HCT116 (cell line): ENCODE data around the gene GGA2. TPM values are rescaled to one million over a fixed set of nuclear protein-coding genes. Genes with fewer than 3 reads are reported as not detected.

Experiments
- ATAC-seq: fragments of 200-7000 bp; cut with Tn5 transposase; 2 replicates; pipeline ENCODE4 v1.9.1; 2020; ENCODE audit warnings: mild to moderate bottlenecking, moderate library complexity
- BruUV-seq: library from RNA; stranded (reverse); fragments of 400-500 nt; replicated peaks from 2 replicates; lab custom pipeline; 2021; lab: Mats Ljungman, UMichigan
- CTCF ChIA-PET: fragments of 300-600 bp; sonication (Branson Sonifier 250); formaldehyde crosslinking; loops from one replicate; lab custom pipeline; 2021; ENCODE audit warnings: antibody characterized with exemption; lab: Charles Lee
- POLR2A ChIA-PET: fragments of 300-600, 350-600 bp; sonication (Branson Sonifier 250); formaldehyde crosslinking; loops from one replicate; lab custom pipeline; 2021; ENCODE audit warnings: antibody characterized with exemption; lab: Charles Lee
- RAD21 ChIA-PET, 2 experiments: fragments of 300-600 bp; sonication (Branson Sonifier 250); formaldehyde crosslinking; loops; one replicate each; lab custom pipeline; 2023; ENCODE audit warnings: low total read pairs in 2 of 2; ENCODE audit not compliant: uncharacterized antibody in 2 of 2, unreplicated experiment in 2 of 2, low non-redundant PET in 1 of 2; lab: Charles Lee
- DNase-seq: peaks from one replicate; pipeline ENCODE4 v3.0.0-alpha.2; 2010; ENCODE audit warnings: low read depth, low spot score
- H2AFZ ChIP-seq: fragments of 200-600 bp; shearing (Covaris generic), sonication (generic); 2 replicates; pipeline ENCODE4 v1.6.1; 2017; ENCODE audit warnings: low read depth, mixed run types, mixed read lengths, antibody characterized with exemption, low read length; ENCODE audit not compliant: poor library complexity, severe bottlenecking
- H3K27ac ChIP-seq: 2 replicates; pipeline ENCODE4 v1.5.1; 2012; ENCODE audit warnings: low read depth, low read length
- H3K27me3 ChIP-seq: fragments of 200-600 bp; sonication (generic); 2 replicates; pipeline ENCODE4 v1.6.1; 2016; ENCODE audit warnings: mixed run types, low read length, mixed read lengths; ENCODE audit not compliant: insufficient read depth
- H3K36me3 ChIP-seq, 2 experiments: fragments of 200-500 bp in 1 of 2; fragments of 200-600 bp in 1 of 2; sonication (Bioruptor generic) in 1 of 2; sonication (generic) in 1 of 2; 2 replicates each; pipeline versions ENCODE4 v1.5.1 to v1.6.1; 2014 to 2016; ENCODE audit warnings: low read length in 2 of 2, inconsistent platforms in 1 of 2, mixed read lengths in 1 of 2, mixed run types in 1 of 2; ENCODE audit not compliant: insufficient read depth in 2 of 2, control insufficient read depth in 1 of 2
- H3K4me1 ChIP-seq, 2 experiments: fragments of 200-600 bp in 1 of 2; sonication (generic) in 1 of 2; 2 replicates each; pipeline versions ENCODE4 v1.5.1 to v1.6.1; 2012 to 2017; ENCODE audit warnings: low read length in 2 of 2, inconsistent platforms in 1 of 2, mild to moderate bottlenecking in 1 of 2, mixed read lengths in 1 of 2, mixed run types in 1 of 2, moderate library complexity in 1 of 2; ENCODE audit not compliant: insufficient read depth in 2 of 2, control insufficient read depth in 1 of 2
- H3K4me2 ChIP-seq: fragments of 200-600 bp; sonication (generic); 2 replicates; pipeline ENCODE4 v1.6.1; 2017; ENCODE audit warnings: mixed run types, low read length, mixed read lengths
- H3K4me3 ChIP-seq, 2 experiments: fragments of 200-600 bp in 1 of 2; sonication (generic) in 1 of 2; replicated peaks in 1 of 2; 2 replicates each; pipeline ENCODE4 v1.5.1; 2011 to 2016; ENCODE audit warnings: low read length in 2 of 2, control low read depth in 1 of 2, low read depth in 1 of 2, mild to moderate bottlenecking in 1 of 2, mixed read lengths in 1 of 2, mixed run types in 1 of 2
- H3K79me2 ChIP-seq: fragments of 200-600 bp; sonication (generic); 2 replicates; pipeline ENCODE4 v1.6.1; 2017; ENCODE audit warnings: mild to moderate bottlenecking, mixed run types, low read length, moderate library complexity, mixed read lengths; ENCODE audit not compliant: insufficient read depth
- H3K9ac ChIP-seq: fragments of 200-600 bp; sonication (generic); 2 replicates; pipeline ENCODE4 v1.6.1; 2016; ENCODE audit warnings: low read length, mixed read lengths
- H3K9me2 ChIP-seq: fragments of 200-600 bp; sonication (generic), shearing (Covaris generic); 2 replicates; pipeline ENCODE4 v1.6.1; 2017; ENCODE audit warnings: mixed run types, mild to moderate bottlenecking, moderate library complexity; ENCODE audit not compliant: insufficient read depth
- H3K9me3 ChIP-seq, 2 experiments: fragments of 200-500 bp in 1 of 2; fragments of 200-600 bp in 1 of 2; sonication (Bioruptor generic) in 1 of 2; sonication (generic) in 1 of 2; 2 replicates each; pipeline ENCODE4 v1.6.1; 2014 to 2017; ENCODE audit warnings: low read length in 2 of 2, mixed read lengths in 2 of 2, inconsistent platforms in 1 of 2, low read depth in 1 of 2, mild to moderate bottlenecking in 1 of 2, mixed run types in 1 of 2, moderate library complexity in 1 of 2; ENCODE audit not compliant: control insufficient read depth in 1 of 2, insufficient read depth in 1 of 2
- H4K20me1 ChIP-seq: fragments of 200-600 bp; sonication (generic), shearing (Covaris generic); 2 replicates; pipeline ENCODE4 v1.6.1; 2017; ENCODE audit warnings: mixed run types, mild to moderate bottlenecking, moderate library complexity; ENCODE audit not compliant: insufficient read depth
- EZH2 ChIP-seq: fragments of 200-600 bp; sonication (generic); IDR thresholded peaks from 2 replicates; pipeline ENCODE4 v1.6.1; 2017; ENCODE audit warnings: antibody characterized with exemption, mixed run types
- FOSL1 ChIP-seq: IDR thresholded peaks from 2 replicates; pipeline ENCODE4 v1.6.1; 2012; ENCODE audit warnings: low read depth
- JUND ChIP-seq: IDR thresholded peaks from 2 replicates; pipeline ENCODE4 v1.6.1; 2012
- RAD21 ChIP-seq: IDR thresholded peaks from 2 replicates; pipeline ENCODE4 v1.6.1; 2012; ENCODE audit warnings: low read depth, mild to moderate bottlenecking
- SIN3A ChIP-seq: IDR thresholded peaks from 2 replicates; pipeline ENCODE4 v1.6.1; 2012; ENCODE audit warnings: low read depth
- SP1 ChIP-seq: IDR thresholded peaks from 2 replicates; pipeline ENCODE4 v1.6.1; 2012; ENCODE audit warnings: low read depth
- TCF7L2 ChIP-seq: IDR thresholded peaks from 2 replicates; pipeline ENCODE4 v1.7.0; 2011; ENCODE audit warnings: borderline replicate concordance, inconsistent platforms; ENCODE audit not compliant: insufficient read depth, insufficient read length; ENCODE audit errors: extremely low read depth
- ZFX ChIP-seq: fragments of 450-650 bp; IDR thresholded peaks from 2 replicates; pipeline ENCODE4 v1.6.1; 2017
- intact Hi-C: fragments of 100-400 bp; cut with micrococcal nuclease; formaldehyde crosslinking; loops from 2 replicates; pipeline ENCODE4 v1.10.0; 2022
- total RNA-seq: library from RNA; stranded (reverse); gene quantifications from one replicate; pipeline ENCODE4 v1.2.1, GENCODE V29; 2021; ENCODE audit not compliant: unreplicated experiment
- TF ChIP-seq, protein P1 (sequence below): IDR thresholded peaks from 2 replicates; pipeline ENCODE4 v1.6.1; 2011; ENCODE audit warnings: mild to moderate bottlenecking, low read length, moderate library complexity; ENCODE audit not compliant: insufficient replicate concordance; ENCODE audit errors: extremely low read depth

Gene GGA2
- total RNA-seq, 1 experiment from 2014 or later, result 68.3 TPM

DNA sequence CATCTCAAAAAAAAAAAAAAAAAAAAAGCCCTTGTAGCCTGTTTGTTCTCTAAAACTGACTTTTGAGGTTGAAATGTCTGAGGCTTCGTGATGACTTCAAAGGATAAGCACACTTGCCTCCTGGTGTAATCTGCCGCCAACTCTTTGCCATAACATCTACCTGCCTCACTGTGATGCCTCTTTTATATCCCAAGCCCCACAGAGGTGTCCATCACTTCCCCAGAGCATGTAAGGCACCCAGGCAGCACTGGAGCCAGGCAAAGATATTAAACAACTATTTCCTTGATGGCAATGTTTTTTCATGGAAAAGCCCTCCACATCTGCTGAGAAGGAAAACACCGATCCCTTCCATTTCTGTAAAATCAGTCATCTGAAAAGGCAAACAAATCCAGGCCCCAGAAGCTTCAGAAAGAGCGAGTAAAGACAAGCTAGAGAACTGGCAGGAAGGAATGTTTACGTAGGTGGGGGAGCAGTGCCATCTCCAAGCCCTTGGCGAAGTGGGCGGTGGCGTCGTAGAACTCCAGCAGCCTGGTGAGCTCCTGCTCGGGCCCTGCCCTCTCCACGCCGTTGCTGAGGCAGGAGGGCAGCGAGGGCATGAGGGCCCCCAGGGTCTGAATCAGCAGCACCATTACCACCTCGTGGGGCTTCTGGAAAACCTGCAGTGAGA is 85.9 kb downstream of the GGA2 start:
- RAD21 ChIA-PET, result no interaction called here
- peak overlapping the region; percentile 0; the same call in 1 of the 2 replicates for H3K4me2 ChIP-seq
- no peak for ATAC-seq
- DNase-seq, result no peak
- no peak overlapping the region for H2AFZ ChIP-seq
- H3K79me2 ChIP-seq, result no peaks in the 10 kb centered on the region
- BruUV-seq, result no TSS peak
- H3K36me3 ChIP-seq, result 0 out of 4 replicates have a peak, but pooled peaks cover 0 to 2% of the 10 kb centered on the region in 2 experiments
- H3K9me3 ChIP-seq, result no peaks in the 10 kb centered on the region
- H4K20me1 ChIP-seq, result no peaks in the 10 kb centered on the region
- peak overlapping the region; percentile 62 for H3K27ac ChIP-seq
- POLR2A ChIA-PET, result interaction anchor here (0.6 kb wide), 1 partner anchor 128 kb away, joined by 3 read pairs; no protein-coding TSS in a partner anchor
- CTCF ChIA-PET, result interaction anchor here (0.7 to 2.3 kb wide), 4 partner anchors 9 to 96 kb away, joined by 3 to 20 read pairs (median 9); no protein-coding TSS in a partner anchor
- no peak for TF ChIP-seq EZH2
- TF ChIP-seq FOSL1, result no peak
- H3K9ac ChIP-seq, result no peak overlapping the region
- H3K4me3 ChIP-seq, result no peak overlapping the region
- intact Hi-C loops, result no loop called here
- H3K27me3 ChIP-seq, result no peaks in the 10 kb centered on the region
- H3K9me2 ChIP-seq, result no peaks in the 10 kb centered on the region
- peaks cover 20 to 26% of the 10 kb centered on the region in 2 experiments for H3K4me1 ChIP-seq

DNA sequence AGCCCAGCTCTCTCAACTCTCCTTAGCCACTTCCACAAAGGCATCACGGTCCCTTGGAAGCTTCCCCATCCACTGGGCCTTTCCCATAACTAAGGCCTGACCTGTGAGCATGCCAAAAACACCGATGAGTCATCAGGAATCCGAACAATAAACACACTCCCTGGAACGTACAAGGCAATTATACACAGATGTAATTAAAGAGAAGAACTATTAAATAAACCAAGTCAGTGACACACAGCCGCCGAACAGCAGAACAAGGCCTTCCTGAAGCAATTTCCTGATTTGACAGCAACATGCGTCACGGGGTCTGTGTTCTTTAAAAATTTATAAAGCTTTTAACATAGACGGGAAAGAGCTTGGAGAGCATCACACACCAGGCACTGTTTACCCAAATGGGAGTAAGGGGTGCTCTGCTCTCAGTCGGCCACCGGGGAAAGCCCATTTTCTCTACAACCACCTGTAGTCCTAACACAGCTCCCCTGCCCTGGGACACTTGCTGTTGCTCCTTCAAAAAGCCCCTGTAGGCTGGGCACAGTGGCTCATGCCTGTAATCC is 86.7 kb downstream of the GGA2 start:
- TF ChIP-seq SIN3A (no peak), JUND (peak; percentile 83), TCF7L2 (no peak), ZFX (no peak), SP1 (no peak), FOSL1 (peak; percentile 80), RAD21 (no peak)
- TF ChIP-seq, protein P1, sequence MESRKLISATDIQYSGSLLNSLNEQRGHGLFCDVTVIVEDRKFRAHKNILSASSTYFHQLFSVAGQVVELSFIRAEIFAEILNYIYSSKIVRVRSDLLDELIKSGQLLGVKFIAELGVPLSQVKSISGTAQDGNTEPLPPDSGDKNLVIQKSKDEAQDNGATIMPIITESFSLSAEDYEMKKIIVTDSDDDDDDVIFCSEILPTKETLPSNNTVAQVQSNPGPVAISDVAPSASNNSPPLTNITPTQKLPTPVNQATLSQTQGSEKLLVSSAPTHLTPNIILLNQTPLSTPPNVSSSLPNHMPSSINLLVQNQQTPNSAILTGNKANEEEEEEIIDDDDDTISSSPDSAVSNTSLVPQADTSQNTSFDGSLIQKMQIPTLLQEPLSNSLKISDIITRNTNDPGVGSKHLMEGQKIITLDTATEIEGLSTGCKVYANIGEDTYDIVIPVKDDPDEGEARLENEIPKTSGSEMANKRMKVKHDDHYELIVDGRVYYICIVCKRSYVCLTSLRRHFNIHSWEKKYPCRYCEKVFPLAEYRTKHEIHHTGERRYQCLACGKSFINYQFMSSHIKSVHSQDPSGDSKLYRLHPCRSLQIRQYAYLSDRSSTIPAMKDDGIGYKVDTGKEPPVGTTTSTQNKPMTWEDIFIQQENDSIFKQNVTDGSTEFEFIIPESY, result no peak
- Histone ChIP-seq H3K9ac (no peak overlapping the region), H4K20me1 (no peaks in the 10 kb centered on the region), H2AFZ (no peak overlapping the region), H3K27ac (peak overlapping the region; percentile 62), H3K79me2 (no peaks in the 10 kb centered on the region), H3K4me2 (peak overlapping the region; percentile 44), H3K4me1 (peaks cover 20 to 26% of the 10 kb centered on the region in 2 experiments), H3K27me3 (no peaks in the 10 kb centered on the region), H3K9me3 (no peaks in the 10 kb centered on the region), H3K36me3 (peaks cover 0 to 2% of the 10 kb centered on the region in 2 experiments; a peak in 1 of 4 replicates), H3K9me2 (no peaks in the 10 kb centered on the region), H3K4me3 (no peak overlapping the region)
- no TSS peak for BruUV-seq
- intact Hi-C loops, result no loop called here
- peak; percentile 93 for ATAC-seq
- DNase-seq, result peak; percentile 76
- ChIA-PET POLR2A (interaction anchor here (0.6 kb wide), 1 partner anchor 127 kb away, joined by 3 read pairs; no protein-coding TSS in a partner anchor), CTCF (interaction anchor here (0.7 to 1.4 kb wide), 2 partner anchors 12 to 96 kb away, joined by 3 to 20 read pairs; no protein-coding TSS in a partner anchor), RAD21 (no interaction called here)
